ENCODE data around the gene HAND2. TPM values are rescaled to one million over a fixed set of nuclear protein-coding genes. Genes with fewer than 3 reads are reported as not detected.

Gene HAND2
- 26.0 TPM for total RNA-seq

GRCh38 chr4:173529477-173530325 lies at the start of gene HAND2:
Gene HAND2 (minus strand): TSS chr4:173530229. CDS start chr4:173529289, 940 bp downstream.
- Histone ChIP-seq H3K27me3 (no peaks in the 10 kb centered on the region), H3K4me1 (peaks cover 24% of the 10 kb centered on the region), H3K36me3 (no peaks in the 10 kb centered on the region), H3K27ac (peak within 1 kb of the TSS; percentile 90), H3K4me3 (peak within 1 kb of the TSS; percentile 56 to 66), H3K9me3 (no peaks in the 10 kb centered on the region)
- intact Hi-C loops (cut with DNase I) = no loop called here
- TF ChIP-seq POLR2A (IDR thresholded peaks at IDR 0.05) (peak in 1 of 2 donors; percentile 65), CTCF (IDR thresholded peaks at IDR 0.05) (no peak), POLR2AphosphoS5 (IDR thresholded peaks at IDR 0.05; ENCODE audit: insufficient read depth in 1 of 2, low read depth in 1 of 2) (peak in 1 of 2 donors; percentile 82)
- DNase-seq (ENCODE audit: extremely low spot score in 2 of 2) = no peak

- H3K36me3 ChIP-seq = no peaks in the 10 kb centered on the region
- intact Hi-C loops (cut with DNase I) = no loop called here
- H3K9me3 ChIP-seq = no peaks in the 10 kb centered on the region
- no peak for DNase-seq (ENCODE audit: extremely low spot score in 2 of 2)
- H3K4me1 ChIP-seq = no peaks in the 10 kb centered on the region
- no peak overlapping the region for H3K27ac ChIP-seq
- no peak overlapping the region for H3K4me3 ChIP-seq
- no peaks in the 10 kb centered on the region for H3K27me3 ChIP-seq
- TF ChIP-seq POLR2AphosphoS5 (IDR thresholded peaks at IDR 0.05; ENCODE audit: insufficient read depth in 1 of 2, low read depth in 1 of 2) = no peak
- no peak for TF ChIP-seq CTCF (IDR thresholded peaks at IDR 0.05)
- no peak for TF ChIP-seq POLR2A (IDR thresholded peaks at IDR 0.05)
Observed at GRCh38 chr4:173578956-173579355, 48.9 kb upstream of the HAND2 start.

- no peak for DNase-seq (ENCODE audit: extremely low spot score in 2 of 2)
- H3K9me3 ChIP-seq = no peaks in the 10 kb centered on the region
- H3K4me3 ChIP-seq = no peak overlapping the region
- intact Hi-C loops (cut with DNase I) = no loop called here
- no peak overlapping the region for H3K27ac ChIP-seq
- TF ChIP-seq POLR2A (IDR thresholded peaks at IDR 0.05) = no peak
- no peak for TF ChIP-seq CTCF (IDR thresholded peaks at IDR 0.05)
- TF ChIP-seq POLR2AphosphoS5 (IDR thresholded peaks at IDR 0.05; ENCODE audit: insufficient read depth in 1 of 2, low read depth in 1 of 2) = no peak
- H3K4me1 ChIP-seq = no peaks in the 10 kb centered on the region
- H3K27me3 ChIP-seq = no peaks in the 10 kb centered on the region
- no peaks in the 10 kb centered on the region for H3K36me3 ChIP-seq
Observed at GRCh38 chr4:173577963-173578362, 47.9 kb upstream of the HAND2 start.

GRCh38 chr4:173575482-173576152 lies 45.6 kb upstream of the HAND2 start:
- Histone ChIP-seq H3K4me1 (no peaks in the 10 kb centered on the region), H3K4me3 (no peak overlapping the region), H3K9me3 (no peaks in the 10 kb centered on the region), H3K36me3 (no peaks in the 10 kb centered on the region), H3K27me3 (no peaks in the 10 kb centered on the region), H3K27ac (no peak overlapping the region)
- intact Hi-C loops (cut with DNase I) = no loop called here
- TF ChIP-seq POLR2AphosphoS5 (IDR thresholded peaks at IDR 0.05; ENCODE audit: insufficient read depth in 1 of 2, low read depth in 1 of 2) (no peak), POLR2A (IDR thresholded peaks at IDR 0.05) (no peak), CTCF (IDR thresholded peaks at IDR 0.05) (no peak)
- no peak for DNase-seq (ENCODE audit: extremely low spot score in 2 of 2)

GRCh38 chr4:173573725-173574124 lies 43.7 kb upstream of the HAND2 start:
- intact Hi-C loops (cut with DNase I) = no loop called here
- DNase-seq (ENCODE audit: extremely low spot score in 2 of 2) = no peak
- Histone ChIP-seq H3K27me3 (no peaks in the 10 kb centered on the region), H3K36me3 (no peaks in the 10 kb centered on the region), H3K9me3 (no peaks in the 10 kb centered on the region), H3K4me1 (no peaks in the 10 kb centered on the region), H3K4me3 (no peak overlapping the region), H3K27ac (no peak overlapping the region)
- TF ChIP-seq CTCF (IDR thresholded peaks at IDR 0.05) = no peak
- TF ChIP-seq POLR2AphosphoS5 (IDR thresholded peaks at IDR 0.05; ENCODE audit: insufficient read depth in 1 of 2, low read depth in 1 of 2) = no peak
- no peak for TF ChIP-seq POLR2A (IDR thresholded peaks at IDR 0.05)

Measured in vagina (tissue), 2 donors.